VCaP (cell line): Measurements from ENCODE around the gene NCK2.
A peak's percentile ranks its signal among the peaks of the same experiment; 100 is the strongest.

Experiments used
- H3K27ac ChIP-seq: fragments of 450-650 bp; 2 replicates; pipeline ENCODE4 v1.5.1; 2017
- CTCF ChIP-seq: fragments of 450-650 bp; conservative IDR thresholded peaks from 2 replicates; pipeline ENCODE4 v1.5.1; 2017; ENCODE audit warnings: mild to moderate bottlenecking, moderate library complexity

Gene NCK2

GRCh38 chr2:105737980-105738657 is 6.6 kb upstream of the NCK2 start:
- no peak overlapping the region for H3K27ac ChIP-seq
- TF ChIP-seq CTCF, result no peak

- no peak overlapping the region for H3K27ac ChIP-seq
- TF ChIP-seq CTCF, result no peak
These were observed 6.0 kb upstream of the NCK2 start for GRCh38 chr2:105738658-105739241.

GRCh38 chr2:105739426-105739825 is 5.3 kb upstream of the NCK2 start:
- no peak for TF ChIP-seq CTCF
- H3K27ac ChIP-seq, result no peak overlapping the region

GRCh38 chr2:105739944-105740530 is 4.7 kb upstream of the NCK2 start:
- TF ChIP-seq CTCF, result no peak
- H3K27ac ChIP-seq, result no peak overlapping the region

GRCh38 chr2:105741174-105741573 is 3.5 kb upstream of the NCK2 start:
- no peak for TF ChIP-seq CTCF

GRCh38 chr2:105741617-105742016 is 3.1 kb upstream of the NCK2 start:
- no peak overlapping the region for H3K27ac ChIP-seq
- no peak for TF ChIP-seq CTCF

More at GRCh38 chr2:105741174-105741573, 3.5 kb upstream of the NCK2 start:
- H3K27ac ChIP-seq, result no peak overlapping the region

- H3K27ac ChIP-seq, result peak overlapping the region; percentile 89
- TF ChIP-seq CTCF, result no peak
These were observed 412 bp upstream of the NCK2 start for GRCh38 chr2:105744091-105744908.
